CD1c-positive myeloid dendritic cell (primary cell): ENCODE data around the gene TRDN.
"Not testable (repeated sequence)": the region's sequence is repeated elsewhere in the genome, so short reads cannot be mapped to it uniquely, and the experiment has no call there.

Experiments used
- DNase-seq: peaks from one replicate; pipeline ENCODE4 v3.0.0-alpha.2; 2016; ENCODE audit errors: extremely low spot score

TRDN gene

GRCh38 chr6:123415844-123416468 is 220.8 kb downstream of the TRDN start:
- peak; percentile 41 for DNase-seq

- no peak for DNase-seq
These were observed 231.8 kb downstream of the TRDN start for GRCh38 chr6:123404975-123405374.

GRCh38 chr6:123402052-123402451 is 234.7 kb downstream of the TRDN start:
- DNase-seq = no peak

GRCh38 chr6:123398072-123398471 is 238.7 kb downstream of the TRDN start:
- DNase-seq = no peak

GRCh38 chr6:123393331-123393730 is 243.4 kb downstream of the TRDN start:
- no peak for DNase-seq

DNA sequence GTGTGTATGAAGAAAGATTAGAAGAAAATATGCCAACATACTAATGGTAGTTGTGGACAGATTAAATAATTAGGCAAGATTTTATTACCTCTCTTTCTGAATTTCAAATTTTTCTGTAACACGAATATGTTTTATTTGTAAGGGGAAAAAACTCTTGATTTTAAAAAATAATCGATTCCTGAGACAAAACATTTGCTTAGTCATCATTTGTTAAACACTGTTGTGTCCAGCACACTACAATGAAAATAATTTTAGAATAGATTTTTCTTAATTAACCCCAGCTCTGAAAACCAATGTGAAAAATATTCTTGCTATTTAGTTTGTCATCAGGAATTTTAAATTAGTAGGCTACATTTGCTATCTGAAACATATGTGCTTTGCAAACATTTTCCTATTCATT is 253.0 kb downstream of the TRDN start:
- no peak for DNase-seq

GRCh38 chr6:123380257-123380656 is 256.5 kb downstream of the TRDN start:
- DNase-seq = no peak

GRCh38 chr6:123372737-123373136 is 264.0 kb downstream of the TRDN start:
- no peak for DNase-seq

GRCh38 chr6:123363912-123364311 is 272.8 kb downstream of the TRDN start:
- no peak for DNase-seq

DNA sequence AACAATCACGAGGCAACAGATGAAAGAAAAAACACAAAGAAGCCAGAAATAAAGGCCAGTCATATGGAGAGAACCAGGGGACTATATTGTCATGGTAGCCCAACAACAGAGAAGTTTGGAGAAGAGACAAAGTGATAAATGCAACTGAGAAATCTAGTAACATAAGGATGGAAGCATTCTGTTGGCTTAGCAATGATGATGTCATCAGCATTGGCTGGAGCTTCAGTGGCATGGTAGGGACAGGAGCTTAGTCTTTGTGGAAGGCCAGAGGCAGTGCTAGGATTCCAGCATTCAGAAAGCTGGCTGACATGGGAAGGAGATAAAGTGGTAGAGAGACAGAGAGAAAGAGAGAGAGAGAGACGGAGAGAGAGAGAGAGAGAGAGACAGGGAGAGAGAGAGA is 276.4 kb downstream of the TRDN start:
- no peak for DNase-seq

DNA sequence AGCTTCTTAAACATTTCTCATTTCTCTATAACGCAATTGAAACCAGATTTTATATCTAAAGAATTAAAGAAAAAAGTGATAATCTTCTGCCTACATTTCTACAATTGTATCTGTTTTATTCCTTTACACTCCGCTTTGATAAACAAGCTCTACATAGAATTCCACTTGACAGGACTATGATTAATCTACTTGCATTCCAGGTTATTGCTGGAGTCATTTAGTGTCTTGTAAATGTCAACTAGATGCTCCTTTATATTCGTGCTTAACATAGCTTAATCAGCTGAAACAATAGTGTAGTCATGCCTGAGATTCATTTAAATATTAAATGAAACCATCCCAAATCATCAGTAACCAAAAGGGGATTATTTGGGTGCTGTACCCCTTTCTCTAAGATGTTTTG is 284.0 kb downstream of the TRDN start:
- no peak for DNase-seq

GRCh38 chr6:123352279-123352678 is 284.5 kb downstream of the TRDN start:
- DNase-seq = no peak

DNA sequence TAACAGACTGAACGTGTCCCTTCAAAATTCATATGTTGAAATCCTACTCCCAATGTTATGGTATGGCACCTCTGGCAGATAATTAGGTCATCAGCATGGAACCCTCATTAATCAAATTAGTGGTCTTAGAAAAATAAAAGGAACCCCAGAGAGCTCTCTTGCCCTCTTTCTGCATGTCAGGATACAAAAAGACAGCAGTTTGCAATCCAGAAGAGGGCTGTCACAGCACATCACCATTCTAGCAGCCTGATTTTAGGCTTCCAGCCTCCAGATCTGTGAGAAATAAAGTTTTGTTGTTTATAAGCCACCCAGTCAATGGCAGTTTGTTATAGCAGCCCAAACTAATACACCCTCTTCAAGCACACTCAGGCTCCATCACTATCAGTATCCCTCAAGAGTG is 292.9 kb downstream of the TRDN start:
- DNase-seq = no peak

GRCh38 chr6:123338394-123338793 is 298.4 kb downstream of the TRDN start:
- DNase-seq = no peak

- DNase-seq = no peak
These were observed 303.6 kb downstream of the TRDN start for GRCh38 chr6:123333000-123333756.

DNA sequence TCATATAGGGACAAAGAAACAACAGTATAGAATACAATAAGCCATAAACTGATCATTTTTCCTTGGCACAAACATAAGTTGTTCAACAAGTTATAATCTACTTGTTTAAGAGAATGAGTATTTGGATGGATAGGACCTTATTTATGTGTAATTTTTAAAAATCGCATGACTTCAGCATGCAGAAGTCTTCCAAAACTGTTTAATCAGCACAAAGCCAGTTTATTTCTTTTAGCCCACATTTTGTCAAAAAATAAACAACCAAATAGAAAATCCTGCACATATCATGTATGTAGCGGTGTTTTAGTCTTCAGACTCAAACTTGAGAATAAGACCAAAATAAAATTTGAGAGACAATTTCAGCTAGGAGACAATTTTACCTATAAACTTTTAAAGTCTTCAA is 304.7 kb downstream of the TRDN start:
- DNase-seq = no peak

- DNase-seq = no peak
These were observed 307.4 kb downstream of the TRDN start for GRCh38 chr6:123329337-123329736.

GRCh38 chr6:123323452-123324329 is 313.1 kb downstream of the TRDN start:
- no peak for DNase-seq

DNA sequence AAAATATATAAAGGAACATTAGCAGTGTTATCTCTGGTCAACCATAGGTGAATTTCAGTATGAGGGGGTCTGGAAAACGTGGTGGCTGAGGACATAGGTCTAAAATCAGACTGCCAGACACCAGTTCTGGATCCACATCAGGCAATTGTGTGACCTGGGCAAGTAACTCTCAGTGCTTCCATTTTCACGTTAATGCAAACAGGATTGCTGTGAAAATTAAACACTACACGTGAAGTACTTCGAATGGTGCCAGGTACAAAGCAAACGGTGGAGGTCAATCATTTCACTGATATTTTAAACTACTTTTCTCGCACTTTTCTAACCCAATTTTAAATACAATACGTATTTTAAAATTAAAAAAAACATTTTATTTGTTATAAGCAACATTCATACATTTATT is 315.7 kb downstream of the TRDN start:
- no peak for DNase-seq

- peak; percentile 47 for DNase-seq
These were observed 319.9 kb downstream of the TRDN start for GRCh38 chr6:123316733-123317323.

- DNase-seq = not testable (repeated sequence)
These were observed 322.3 kb downstream of the TRDN start for GRCh38 chr6:123314459-123314858.

GRCh38 chr6:123309130-123309529 is 327.6 kb downstream of the TRDN start:
- no peak for DNase-seq
